GM19452 (cell line): ENCODE data around the gene GZF1.
A peak's percentile ranks its signal among the peaks of the same experiment; 100 is the strongest.

Experiments used
- ATAC-seq: cut with Tn5 transposase; IDR thresholded peaks from one replicate; pipeline ENCODE4 v1.9.1; 2021; ENCODE audit not compliant: unreplicated experiment

The GZF1 gene

GRCh38 chr20:23361476-23362391, at the start of gene GZF1:
TSS of gene GZF1 (plus strand) at chr20:23362182. CDS start at chr20:23364384, 2,202 bp downstream.
- peak; percentile 65 for ATAC-seq

DNA sequence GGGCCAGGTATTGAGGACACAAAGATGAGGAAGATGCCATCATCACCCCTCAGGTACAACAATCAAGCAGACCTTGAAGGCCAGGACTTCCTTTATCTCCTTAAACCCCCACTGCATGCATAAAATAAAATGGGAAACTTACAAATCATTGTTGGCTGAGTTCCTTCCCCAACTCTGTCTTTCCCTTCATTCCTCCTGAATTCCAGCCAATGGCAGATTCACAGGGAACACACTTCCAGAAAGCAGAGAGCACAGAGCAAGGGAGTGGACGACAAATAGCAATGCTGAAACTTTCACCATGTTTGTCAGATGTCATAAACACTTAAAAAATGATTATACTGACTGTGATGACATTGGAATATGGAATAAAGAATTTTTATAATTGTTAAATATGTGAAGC, 48.7 kb upstream of the GZF1 start:
- no peak for ATAC-seq

- no peak for ATAC-seq
These were observed 47.3 kb upstream of the GZF1 start for GRCh38 chr20:23314699-23315098.

- ATAC-seq, result no peak
These were observed 46.9 kb upstream of the GZF1 start for GRCh38 chr20:23315099-23315498.

GRCh38 chr20:23316626-23317025, 45.4 kb upstream of the GZF1 start:
- ATAC-seq, result no peak

DNA sequence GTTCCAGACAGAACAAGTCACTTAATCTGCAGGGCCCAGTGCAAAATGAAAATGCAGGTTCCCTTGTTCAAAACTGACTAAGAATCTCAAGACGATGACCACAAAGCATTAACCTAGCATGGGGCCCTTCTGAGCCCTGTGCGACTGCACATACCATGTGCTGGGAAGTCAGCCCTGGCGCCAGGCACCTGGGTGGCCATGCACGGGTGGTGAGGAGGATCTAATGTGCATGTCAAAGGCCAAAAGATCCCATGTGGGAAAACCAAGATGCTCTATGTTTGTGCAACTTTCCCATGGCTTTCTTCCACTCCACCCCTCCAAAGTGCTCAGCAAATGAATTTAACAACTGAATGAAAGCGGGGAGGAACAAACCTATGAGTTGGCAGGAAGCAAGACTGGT, 44.9 kb upstream of the GZF1 start:
- no peak for ATAC-seq

DNA sequence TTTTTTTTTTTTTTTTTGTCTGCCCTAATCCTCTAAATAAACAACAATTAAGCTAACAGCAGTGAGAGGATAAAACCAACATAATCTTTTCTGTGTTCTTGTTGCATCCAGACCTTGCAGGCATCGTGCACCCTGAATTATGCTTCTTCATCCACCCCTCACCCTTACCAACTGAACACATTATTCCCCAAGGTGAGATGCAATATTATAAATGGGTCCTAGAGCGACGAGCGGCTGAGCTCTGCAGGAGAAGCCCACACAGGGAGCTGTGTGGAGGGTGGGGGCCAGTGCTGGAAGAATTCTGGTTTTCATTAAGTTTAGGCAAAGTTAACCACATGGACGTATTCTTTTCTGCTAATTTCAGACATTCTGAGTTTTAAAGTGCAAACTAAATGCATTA, 43.6 kb upstream of the GZF1 start:
- ATAC-seq, result no peak

- no peak for ATAC-seq
These were observed 41.7 kb upstream of the GZF1 start for GRCh38 chr20:23320317-23320716.

- ATAC-seq, result no peak
These were observed 36.9 kb upstream of the GZF1 start for GRCh38 chr20:23325107-23325506.

- no peak for ATAC-seq
These were observed 35.2 kb upstream of the GZF1 start for GRCh38 chr20:23326774-23327173.

DNA sequence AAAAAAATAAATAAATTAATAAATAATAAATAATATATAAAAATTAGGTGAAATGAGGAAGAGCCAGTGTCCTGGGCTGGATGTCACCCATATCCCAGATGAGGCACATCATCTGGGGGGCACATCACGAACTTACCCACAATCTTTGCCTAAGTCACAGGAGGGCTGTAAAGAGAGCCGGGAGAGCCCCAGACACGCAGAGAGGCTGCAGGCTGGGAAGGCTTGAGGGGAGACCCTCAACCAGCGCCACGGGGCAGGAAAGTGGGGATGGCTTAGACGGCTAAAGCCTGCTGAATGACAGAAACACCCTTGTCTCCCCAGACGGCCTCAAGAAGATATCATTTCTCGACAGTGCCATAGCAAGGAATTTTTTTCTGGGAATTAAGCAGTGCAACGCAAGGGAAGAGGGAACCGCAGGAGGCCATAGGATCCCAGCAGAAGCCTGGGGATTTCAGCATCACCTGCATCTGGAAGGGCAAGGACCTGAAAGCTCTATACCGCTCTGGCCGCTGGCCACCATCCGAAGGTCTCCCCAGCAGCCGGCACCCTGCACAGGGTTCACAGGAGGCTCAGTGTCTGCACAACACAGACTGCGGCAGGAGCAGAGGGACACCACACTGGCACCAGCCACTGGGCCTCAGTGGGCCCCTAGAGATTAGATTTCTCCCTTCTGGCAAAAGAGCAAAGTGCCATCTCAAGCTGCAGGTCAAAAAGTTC, 34.2 kb upstream of the GZF1 start:
- ATAC-seq, result no peak

DNA sequence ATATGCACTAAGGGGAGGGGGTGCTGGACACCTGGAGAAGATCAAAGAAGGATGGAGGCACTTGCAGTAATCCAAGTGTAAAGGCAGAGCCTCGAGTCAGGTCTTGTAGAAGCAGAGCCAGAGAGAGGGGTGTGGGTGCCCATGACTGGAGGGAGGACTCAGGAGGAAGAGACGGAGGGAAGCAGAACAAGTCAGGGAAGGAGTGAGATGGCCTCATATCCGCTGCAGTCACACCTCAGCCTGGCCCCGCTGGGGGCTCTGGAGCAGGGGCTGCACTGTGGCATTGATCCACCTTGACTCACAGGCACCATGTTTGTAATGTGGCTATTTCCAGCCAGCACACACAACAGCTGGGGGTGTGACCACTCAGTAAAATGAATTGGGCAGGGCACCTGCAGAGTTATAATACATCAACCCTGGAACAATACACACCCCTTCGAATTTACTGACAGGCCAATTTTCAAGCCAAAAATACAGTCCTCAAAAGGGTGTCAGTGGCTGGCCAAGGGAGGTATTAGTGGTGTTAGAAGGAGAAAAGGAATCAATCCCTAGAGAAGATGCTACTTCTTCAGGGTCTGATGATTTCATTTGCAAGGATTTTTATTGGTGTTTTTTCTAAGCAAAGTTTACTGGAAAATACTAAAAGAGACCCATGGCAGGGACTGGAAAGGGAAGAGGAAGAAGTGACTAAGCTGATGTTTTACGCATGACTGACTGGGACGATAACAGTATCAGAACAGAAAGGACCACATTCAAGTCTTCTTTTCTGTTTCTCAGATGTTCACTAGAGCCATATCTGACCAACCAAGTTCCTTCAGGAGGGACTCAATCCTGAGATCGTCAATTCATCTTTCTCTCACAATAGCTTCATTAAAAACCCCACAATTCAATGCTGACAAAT, 30.3 kb upstream of the GZF1 start:
- no peak for ATAC-seq

GRCh38 chr20:23332467-23332866, 29.5 kb upstream of the GZF1 start:
- ATAC-seq, result no peak

GRCh38 chr20:23334111-23334510, 27.9 kb upstream of the GZF1 start:
- ATAC-seq, result no peak

GRCh38 chr20:23335521-23335920, 26.5 kb upstream of the GZF1 start:
- ATAC-seq, result no peak

DNA sequence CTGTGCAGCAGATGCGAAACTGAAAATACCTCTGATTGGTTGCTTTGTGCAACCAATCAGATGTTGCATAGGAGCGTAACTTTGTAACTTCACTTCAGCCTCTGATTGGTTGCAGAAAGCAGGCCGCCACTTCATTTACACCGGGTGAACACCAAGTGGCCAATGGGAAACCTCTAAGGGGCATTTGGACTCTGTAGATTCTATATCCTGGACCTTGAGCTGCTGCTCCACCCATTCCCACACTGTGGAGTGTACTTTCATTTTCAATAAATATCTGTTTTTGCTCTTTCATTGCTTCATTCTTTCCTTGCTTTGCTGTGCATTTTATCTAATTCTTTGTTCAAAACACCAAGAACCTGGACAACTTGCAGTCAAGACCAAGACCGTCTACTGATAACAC, 25.5 kb upstream of the GZF1 start:
- ATAC-seq, result no peak

DNA sequence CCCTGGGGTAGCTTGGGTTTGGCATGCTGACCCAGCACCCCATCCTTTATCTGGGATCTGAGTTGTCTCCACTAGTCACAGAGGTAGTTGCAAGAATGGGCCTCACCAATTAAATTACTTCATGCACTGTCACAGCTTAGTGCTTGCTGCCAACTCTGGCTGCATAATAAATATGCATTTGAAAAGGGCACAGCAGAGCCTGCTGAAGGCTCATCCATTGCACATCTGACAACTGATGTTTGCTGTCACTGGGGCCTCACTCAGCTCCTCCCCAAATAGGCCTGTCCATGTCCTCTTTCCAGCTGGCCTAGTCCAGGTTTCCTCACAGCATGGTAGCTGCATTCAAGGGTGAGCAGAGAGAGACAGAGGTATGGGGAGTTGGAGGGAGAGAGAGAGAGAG, 24.7 kb upstream of the GZF1 start:
- ATAC-seq, result no peak

GRCh38 chr20:23339986-23340385, 22.0 kb upstream of the GZF1 start:
- ATAC-seq, result no peak

GRCh38 chr20:23340524-23340923, 21.5 kb upstream of the GZF1 start:
- ATAC-seq, result no peak

DNA sequence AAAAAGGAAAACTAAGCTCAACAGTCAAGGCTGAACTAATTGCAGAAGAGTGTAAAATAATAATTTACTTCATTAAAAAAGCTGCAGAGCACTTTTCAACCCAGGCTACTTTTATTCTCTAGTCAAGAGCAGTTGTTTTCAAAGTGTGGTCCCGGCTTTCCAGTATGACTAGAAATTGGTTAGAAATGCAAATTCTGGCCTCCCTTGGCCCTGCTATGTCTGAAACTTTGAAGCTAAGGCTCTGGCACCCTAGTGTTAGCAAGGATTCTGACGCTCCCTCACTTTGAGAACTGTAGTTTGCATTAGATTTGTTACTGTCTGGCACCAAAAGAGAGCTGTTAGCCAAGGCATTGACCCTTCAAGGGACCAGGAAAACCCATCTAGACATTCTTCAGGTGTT, 20.9 kb upstream of the GZF1 start:
- no peak for ATAC-seq

DNA sequence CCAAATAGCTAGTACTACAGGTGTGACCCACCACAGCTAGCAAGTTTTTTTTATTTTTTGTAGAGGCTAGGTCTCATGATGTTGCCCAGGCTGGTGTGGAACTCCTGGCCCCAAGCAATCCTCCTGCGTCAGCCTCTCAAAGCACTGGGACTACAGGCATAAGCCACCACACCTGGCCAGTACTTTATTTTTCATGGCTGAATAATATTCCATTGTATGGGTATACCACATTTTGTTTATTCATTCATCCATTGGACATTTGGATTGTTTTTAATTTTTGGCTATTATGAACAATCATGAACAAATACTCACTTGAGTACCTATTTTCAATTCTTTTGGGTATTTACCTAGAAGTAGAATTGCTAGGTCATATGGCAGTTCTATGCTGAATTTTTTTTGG, 18.4 kb upstream of the GZF1 start:
- no peak for ATAC-seq
